IPS-NIHi7 (cell line): ENCODE data around the gene SOCS7.
A peak's percentile ranks its signal among the peaks of the same experiment; 100 is the strongest.

Experiments
- DNase-seq: peaks from one replicate; pipeline ENCODE4 v3.0.0; 2012; ENCODE audit warnings: mixed read lengths; ENCODE audit errors: extremely low spot score

SOCS7 gene, protein sequence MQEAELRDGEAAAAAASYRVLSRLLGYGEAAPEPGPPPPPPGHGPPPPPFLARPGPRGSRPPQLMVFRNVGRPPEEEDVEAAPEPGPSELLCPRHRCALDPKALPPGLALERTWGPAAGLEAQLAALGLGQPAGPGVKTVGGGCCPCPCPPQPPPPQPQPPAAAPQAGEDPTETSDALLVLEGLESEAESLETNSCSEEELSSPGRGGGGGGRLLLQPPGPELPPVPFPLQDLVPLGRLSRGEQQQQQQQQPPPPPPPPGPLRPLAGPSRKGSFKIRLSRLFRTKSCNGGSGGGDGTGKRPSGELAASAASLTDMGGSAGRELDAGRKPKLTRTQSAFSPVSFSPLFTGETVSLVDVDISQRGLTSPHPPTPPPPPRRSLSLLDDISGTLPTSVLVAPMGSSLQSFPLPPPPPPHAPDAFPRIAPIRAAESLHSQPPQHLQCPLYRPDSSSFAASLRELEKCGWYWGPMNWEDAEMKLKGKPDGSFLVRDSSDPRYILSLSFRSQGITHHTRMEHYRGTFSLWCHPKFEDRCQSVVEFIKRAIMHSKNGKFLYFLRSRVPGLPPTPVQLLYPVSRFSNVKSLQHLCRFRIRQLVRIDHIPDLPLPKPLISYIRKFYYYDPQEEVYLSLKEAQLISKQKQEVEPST

GRCh38 chr17:38351412-38352222 is at the start of gene SOCS7:
Gene SOCS7 (plus strand): TSS chr17:38351844. CDS start chr17:38352053, 209 bp downstream.
- DNase-seq, result peak; percentile 94

DNA sequence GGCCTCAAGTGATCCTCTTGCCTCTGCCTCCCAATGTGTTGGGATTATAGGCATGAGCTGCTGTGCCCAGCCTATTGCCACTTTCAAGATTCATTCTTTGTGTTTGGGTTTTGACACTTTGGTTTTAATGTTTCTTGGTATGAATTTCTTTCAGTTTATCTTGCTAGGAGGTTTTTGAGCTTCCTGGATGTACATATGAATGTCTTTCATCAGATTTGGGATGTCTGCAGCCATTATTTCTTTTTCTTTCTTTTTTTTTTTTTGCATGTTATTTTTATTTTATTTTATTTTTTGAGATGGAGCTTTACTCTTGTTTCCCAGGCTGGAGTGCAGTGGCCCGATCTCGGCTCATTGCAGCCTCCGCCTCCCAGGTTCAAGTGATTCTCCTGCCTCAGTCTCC is 36.1 kb upstream of the SOCS7 start:
- DNase-seq, result no peak

DNA sequence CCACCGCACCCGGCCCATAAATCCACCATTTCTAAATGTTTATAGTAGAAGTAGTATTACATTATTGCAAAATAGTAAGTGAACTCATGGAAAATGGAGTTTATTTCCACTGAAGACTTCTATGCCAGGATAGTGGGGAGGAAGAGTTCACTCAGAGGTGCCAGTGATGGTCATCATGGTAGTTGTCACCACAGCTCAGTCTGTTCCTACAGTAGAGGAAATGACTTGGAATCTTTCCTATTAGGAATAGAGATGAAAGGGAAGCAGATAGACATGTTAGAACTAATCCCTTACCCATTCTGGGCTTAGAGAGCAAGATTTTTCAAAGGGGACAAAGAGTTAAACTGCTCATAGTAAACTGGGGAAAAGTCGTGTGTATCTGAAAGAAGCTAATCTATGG is 34.6 kb upstream of the SOCS7 start:
- no peak for DNase-seq

GRCh38 chr17:38320482-38320881 is 31.2 kb upstream of the SOCS7 start:
- DNase-seq, result no peak

- peak; percentile 90 for DNase-seq
Observed at GRCh38 chr17:38322156-38322779, 29.4 kb upstream of the SOCS7 start.

DNA sequence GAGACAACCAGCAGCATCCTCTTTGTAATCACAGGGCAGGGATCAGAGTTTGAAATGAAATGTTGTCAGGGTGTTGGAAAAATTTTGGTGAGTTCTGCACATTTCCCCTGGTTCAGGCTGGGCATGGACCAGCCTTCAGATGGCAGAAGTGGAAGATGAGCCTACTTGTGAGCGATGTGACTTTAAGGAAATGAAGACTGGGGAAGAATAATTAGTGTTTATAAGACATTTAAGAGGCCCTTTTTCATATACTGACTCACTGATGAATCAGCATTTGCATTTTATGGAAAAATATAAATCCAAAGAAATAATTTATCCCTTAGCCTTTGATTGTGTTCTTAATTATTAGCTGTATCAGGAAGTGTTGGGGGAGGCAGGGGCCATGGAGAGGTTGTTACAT is 28.7 kb upstream of the SOCS7 start:
- no peak for DNase-seq

- DNase-seq, result no peak
Observed at GRCh38 chr17:38324141-38324697, 27.4 kb upstream of the SOCS7 start.

- DNase-seq, result no peak
Observed at GRCh38 chr17:38324772-38325171, 26.9 kb upstream of the SOCS7 start.

DNA sequence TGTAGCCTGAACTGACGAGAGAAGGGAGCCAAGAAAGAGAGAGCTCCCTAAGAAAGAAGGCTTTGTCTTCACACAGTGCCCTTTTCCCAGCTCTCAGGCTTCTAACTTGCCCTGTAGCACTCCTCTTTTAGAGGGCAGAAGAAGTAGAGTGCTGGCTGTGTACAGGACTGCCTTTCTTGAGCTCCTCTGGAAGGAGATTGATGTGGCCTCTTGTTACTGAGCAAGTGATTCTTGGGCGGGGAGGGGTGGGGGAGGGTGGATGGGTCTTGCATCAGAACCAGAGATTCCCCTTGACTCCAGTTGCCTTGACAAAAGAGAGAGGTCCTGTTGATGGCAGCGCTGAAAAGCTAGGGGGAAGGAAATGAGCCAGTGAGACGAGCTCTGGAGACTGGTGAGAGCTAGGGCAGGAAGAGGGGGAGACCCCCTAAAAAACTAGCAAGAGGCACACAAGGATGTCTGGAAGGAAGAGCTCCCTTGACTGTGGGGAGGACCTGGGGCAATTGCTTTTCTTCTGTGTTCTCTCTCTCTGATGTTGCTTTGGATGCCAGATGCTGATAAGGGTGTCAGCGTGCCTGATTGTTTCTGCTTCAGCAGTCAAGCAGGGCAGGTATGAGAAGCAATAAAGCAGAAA is 26.3 kb upstream of the SOCS7 start:
- peak; percentile 38 for DNase-seq

DNA sequence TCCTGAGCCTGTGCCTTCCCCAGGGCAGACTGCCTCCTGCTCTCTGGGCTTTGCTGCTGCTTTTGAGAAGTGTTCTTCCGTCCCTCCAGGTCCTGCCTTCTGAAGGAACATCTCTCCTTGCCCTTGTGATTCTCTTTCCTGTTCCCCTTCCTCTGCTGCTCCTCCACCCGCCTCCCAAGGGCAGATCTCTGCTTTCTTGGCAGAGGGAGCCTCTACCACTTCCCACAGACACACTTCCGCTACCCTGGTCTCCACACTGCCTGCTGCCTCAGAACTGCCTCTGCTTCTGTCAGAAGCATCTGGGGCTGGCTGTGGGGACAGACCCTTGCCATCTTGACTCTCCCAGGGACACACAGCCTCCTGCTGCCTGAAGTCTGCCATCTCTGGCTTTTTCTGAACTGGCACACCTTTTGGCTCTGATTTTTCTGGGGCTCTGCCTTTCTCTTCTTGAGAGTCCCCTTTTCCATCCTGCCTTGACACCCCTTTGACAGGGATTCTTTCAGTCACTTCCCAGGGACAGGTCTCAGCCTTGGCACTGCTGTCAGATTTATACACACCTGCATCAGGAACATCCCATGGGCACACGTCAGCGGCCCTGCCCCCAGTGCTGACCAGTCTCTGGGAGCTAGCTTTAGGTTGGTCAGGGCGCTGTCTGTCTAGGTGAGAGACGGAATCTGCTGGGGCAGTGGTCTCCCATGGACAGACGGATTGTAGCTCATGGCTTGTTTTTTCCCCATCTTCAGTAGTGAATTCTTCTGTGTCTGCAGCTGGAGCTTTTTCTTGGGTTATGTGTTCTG is 24.4 kb upstream of the SOCS7 start:
- DNase-seq, result no peak

- no peak for DNase-seq
Observed at GRCh38 chr17:38327936-38328335, 23.7 kb upstream of the SOCS7 start.

DNA sequence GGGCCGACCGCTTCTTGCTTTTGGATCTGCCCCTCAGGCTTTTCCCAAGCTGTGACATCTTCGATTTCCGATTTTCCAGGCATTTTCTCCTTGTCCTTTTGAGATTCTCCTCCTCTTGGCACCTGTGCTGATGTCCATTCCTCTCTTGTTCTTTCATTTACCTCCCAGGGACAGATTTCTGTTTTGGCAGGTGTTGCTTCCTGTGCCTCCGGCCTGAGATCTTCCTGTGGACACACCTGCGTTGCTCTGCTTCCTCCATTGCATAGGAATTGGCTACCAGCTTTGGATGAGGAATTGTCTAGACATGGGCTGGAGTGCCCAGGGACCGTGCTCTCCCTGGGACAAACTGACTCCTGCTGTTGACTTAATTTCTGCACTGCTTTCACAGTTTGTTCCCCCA is 23.0 kb upstream of the SOCS7 start:
- DNase-seq, result no peak

- DNase-seq, result no peak
Observed at GRCh38 chr17:38329284-38329683, 22.4 kb upstream of the SOCS7 start.

- DNase-seq, result no peak
Observed at GRCh38 chr17:38329808-38330730, 21.6 kb upstream of the SOCS7 start.

DNA sequence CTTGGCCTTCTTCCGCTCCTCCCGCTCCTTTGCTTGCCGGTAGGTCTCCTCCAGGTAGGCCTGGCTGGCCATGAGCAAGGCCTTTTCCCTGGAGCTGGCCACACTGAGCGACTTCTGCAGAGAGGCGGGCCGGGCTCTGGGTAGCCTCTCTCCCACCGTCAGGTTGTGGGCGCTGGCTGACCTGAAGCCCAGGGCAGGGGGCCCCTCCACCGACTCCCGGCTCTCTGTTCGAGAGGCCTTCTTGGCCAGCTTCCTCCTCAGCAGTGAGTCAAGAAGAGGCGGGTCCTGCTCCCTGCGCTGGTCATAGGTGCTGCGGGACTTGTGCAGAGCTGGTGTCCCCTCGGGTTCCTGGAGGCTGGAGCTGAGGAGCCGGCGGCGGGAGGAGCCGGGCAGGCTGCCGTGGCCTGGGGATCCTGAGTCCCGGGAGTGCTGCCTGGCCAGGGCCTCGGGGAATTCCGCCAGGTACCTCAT is 20.7 kb upstream of the SOCS7 start:
- no peak for DNase-seq

GRCh38 chr17:38332735-38333134 is 18.9 kb upstream of the SOCS7 start:
- no peak for DNase-seq

GRCh38 chr17:38333635-38334295 is 17.9 kb upstream of the SOCS7 start:
- DNase-seq, result peak; percentile 93

GRCh38 chr17:38334480-38335364 is 16.9 kb upstream of the SOCS7 start:
- no peak for DNase-seq
